Gastroesophageal sphincter (tissue), 3 donors: ENCODE data around the gene NDUFA6.
"Not testable (repeated sequence)": the region's sequence is repeated elsewhere in the genome, so short reads cannot be mapped to it uniquely, and the experiment has no call there.

Source experiments
- CTCF ChIP-seq, 4 experiments: fragments of 200-600 bp in 2 of 4; fragments of 450-650 bp in 2 of 4; sonication (generic) in 1 of 4; IDR thresholded peaks; one replicate each; pipeline ENCODE4 v1.5.1; 2017 to 2019; ENCODE audit warnings: antibody characterized with exemption in 4 of 4, mild to moderate bottlenecking in 2 of 4, moderate library complexity in 2 of 4
- POLR2A ChIP-seq, 2 donors: fragments of 450-650 bp; IDR thresholded peaks; one replicate each; pipeline ENCODE4 v1.6.1; 2017; ENCODE audit warnings: antibody characterized with exemption in 2 of 2, mild to moderate bottlenecking in 2 of 2, moderate library complexity in 1 of 2
- POLR2AphosphoS5 ChIP-seq: sonication (generic); formaldehyde crosslinking; IDR thresholded peaks from one replicate; pipeline ENCODE4 v1.6.1; 2017; ENCODE audit warnings: antibody characterized with exemption

- not testable (repeated sequence) for TF ChIP-seq CTCF (IDR thresholded peaks at IDR 0.05); POLR2A (IDR thresholded peaks at IDR 0.05); POLR2AphosphoS5
Measured at GRCh38 chr22:42135688-42136087, 45.1 kb upstream of the NDUFA6 start.
